AG09319 (cell line): ENCODE results near the gene PPHLN1.

ENCODE experiments used
- DNase-seq: peaks from one replicate; pipeline ENCODE4 v3.0.0-alpha.2; 2010; ENCODE audit warnings: low read depth; ENCODE audit errors: extremely low read depth
- CTCF ChIP-seq: IDR thresholded peaks from 2 replicates; pipeline ENCODE4 v1.5.1; 2011; ENCODE audit warnings: low read depth, mild to moderate bottlenecking, inconsistent platforms, low read length, moderate library complexity

Gene PPHLN1

GRCh38 chr12:42396473-42397259 is 70.7 kb downstream of the PPHLN1 start:
- DNase-seq, result no peak
- TF ChIP-seq CTCF, result no peak

GRCh38 chr12:42402821-42403411 is 76.9 kb downstream of the PPHLN1 start:
- TF ChIP-seq CTCF, result no peak
- DNase-seq, result no peak

- no peak for DNase-seq
- TF ChIP-seq CTCF, result no peak
Observed at GRCh38 chr12:42407306-42407705, 81.3 kb downstream of the PPHLN1 start.

GRCh38 chr12:42409471-42409870 is 83.5 kb downstream of the PPHLN1 start:
- no peak for DNase-seq
- TF ChIP-seq CTCF, result no peak

GRCh38 chr12:42410340-42410739 is 84.4 kb downstream of the PPHLN1 start:
- no peak for TF ChIP-seq CTCF
- DNase-seq, result no peak

- no peak for DNase-seq
- no peak for TF ChIP-seq CTCF
Observed at GRCh38 chr12:42420395-42420794, 94.4 kb downstream of the PPHLN1 start.

GRCh38 chr12:42421844-42422779 is 96.1 kb downstream of the PPHLN1 start:
- no peak for DNase-seq
- no peak for TF ChIP-seq CTCF
